Spleen (tissue), 7 donors: ENCODE data around the gene ECI1.

Source experiments
- CTCF ChIP-seq, 11 experiments: fragments of 200-600 bp in 7 of 11; fragments of 450-650 bp in 4 of 11; sonication (generic) in 4 of 11; IDR thresholded peaks in 8 of 11; conservative IDR thresholded peaks in 3 of 11; 1 replicate in 7 of 11; 2 replicates in 4 of 11; pipeline versions ENCODE4 v1.4.0 to v1.8.0; 2016 to 2021; ENCODE audit warnings: antibody characterized with exemption in 11 of 11, inconsistent platforms in 4 of 11, mild to moderate bottlenecking in 1 of 11
- POLR2A ChIP-seq, 3 donors: fragments of 450-650 bp; IDR thresholded peaks; one replicate each; pipeline ENCODE4 v1.5.1; 2017; ENCODE audit warnings: antibody characterized with exemption in 3 of 3, mild to moderate bottlenecking in 1 of 3
- donor health status: DM: no; HTN: no; CAD: no; lungs with moderate emphysema.
- donor health status: DM: no; HTN: no; CAD: no.
- donor health status: DM: no; HTN: no; CAD: no.

GRCh38 chr16:2231016-2231931 lies 20.1 kb downstream of the ECI1 start:
- TF ChIP-seq CTCF (IDR thresholded peaks at IDR 0.05 in 8 of 11, conservative IDR thresholded peaks at IDR 0.05 in 3 of 11) (no peak), POLR2A (IDR thresholded peaks at IDR 0.05) (no peak)
